Stomach (tissue), 9 donors: ENCODE measurements around the gene RNPS1. TPM values are rescaled to one million over a fixed set of nuclear protein-coding genes. Genes with fewer than 3 reads are reported as not detected.

Source experiments
- DNase-seq, 2 donors: peaks; one replicate each; pipeline versions ENCODE4 v3.0.0 to v3.0.0-alpha.2; 2013 to 2019
- H3K27ac ChIP-seq, 5 donors: fragments of 200-600 bp in 4 of 5; sonication (generic) in 4 of 5; one replicate each; pipeline ENCODE4 v1.5.1; 2013 to 2019; ENCODE audit warnings: mild to moderate bottlenecking in 1 of 5, moderate library complexity in 1 of 5
- H3K27me3 ChIP-seq, 3 donors: fragments of 200-600 bp; sonication (generic); one replicate each; pipeline ENCODE4 v1.5.1; 2017 to 2019; ENCODE audit warnings: mixed run types in 1 of 3
- H3K36me3 ChIP-seq, 4 donors: fragments of 200-600 bp; sonication (generic); 1 replicate in 3 of 4; 2 replicates in 1 of 4; pipeline ENCODE4 v1.5.1; 2016 to 2019
- H3K4me1 ChIP-seq, 4 donors: fragments of 200-600 bp; sonication (generic); one replicate each; pipeline ENCODE4 v1.5.1; 2016 to 2019
- H3K4me3 ChIP-seq, 4 donors: fragments of 200-600 bp; sonication (generic) in 3 of 4; one replicate each; pipeline ENCODE4 v1.5.1; 2016 to 2019; ENCODE audit warnings: mild to moderate bottlenecking in 1 of 4
- H3K9me3 ChIP-seq, 4 donors: fragments of 200-600 bp; sonication (generic); one replicate each; pipeline ENCODE4 v1.5.1; 2016 to 2019
- CTCF ChIP-seq, 7 experiments: fragments of 450-650 bp in 4 of 7; fragments of 200-600 bp in 3 of 7; sonication (generic) in 3 of 7; IDR thresholded peaks; one replicate each; pipeline ENCODE4 v1.5.1; 2016 to 2019; ENCODE audit warnings: antibody characterized with exemption in 7 of 7, control low read depth in 2 of 7, mild to moderate bottlenecking in 1 of 7
- EP300 ChIP-seq: sonication (generic); formaldehyde crosslinking; IDR thresholded peaks from one replicate; pipeline ENCODE4 v1.6.1; 2017; ENCODE audit warnings: antibody characterized with exemption
- POLR2A ChIP-seq, 4 donors: fragments of 450-650 bp; IDR thresholded peaks; one replicate each; pipeline ENCODE4 v1.6.1; 2016; ENCODE audit warnings: antibody characterized with exemption in 4 of 4, control low read depth in 2 of 4, mild to moderate bottlenecking in 1 of 4, moderate library complexity in 1 of 4
- POLR2AphosphoS5 ChIP-seq, 3 donors: sonication (generic); formaldehyde crosslinking; IDR thresholded peaks; one replicate each; pipeline ENCODE4 v1.6.1; 2016; ENCODE audit warnings: antibody characterized with exemption in 3 of 3
- WGBS, 5 donors: extraction: QIAGEN DNeasy Blood & Tissue Kit in 3 of 5; methylation state at CpG; one replicate each; pipeline versions ENCODE4 v1.1.5 to v1.1.7; 2013 to 2018; 5-methylcytosine and 5-hydroxymethylcytosine counted together
- intact Hi-C: fragments of 100-400 bp; cut with DNase I; formaldehyde crosslinking; loops from one replicate; pipeline ENCODE4 v1.15.1; 2023; ENCODE audit warnings: low total_unique reads
- polyA plus RNA-seq, 3 donors: library from polyadenylated mRNA; stranded (reverse); fragments of 200-250 nt; gene quantifications; one replicate each; pipeline ENCODE4 v1.2.3, GENCODE V29; 2013
- total RNA-seq, 5 donors: library from RNA; depleted of rRNA; stranded (reverse); fragments of >200 nt; gene quantifications; one replicate each; pipeline versions ENCODE4 v1.1.0 to v1.2.3, GENCODE V29; 2014 to 2016
- donor health status: healthy with polysubstance abuse.
- donor health status: Bipolar disorder and iron deficiency.
- donor health status: healthy.

Gene RNPS1
- total and polyA plus RNA-seq, 8 donors, result 72.7 to 162 (median 115) TPM

GRCh38 chr16:2244926-2245795 is 22.8 kb downstream of the RNPS1 start:
- no peaks in the 10 kb centered on the region for H3K9me3 ChIP-seq
- peaks cover 2 to 15% (median 8%) of the 10 kb centered on the region in 4 donors for H3K4me1 ChIP-seq
- no peaks in the 10 kb centered on the region for H3K27me3 ChIP-seq
- 91 to 95% (median 94%) methylated on average over 30 of the region's 30 CpGs for whole genome bisulfite sequencing, 5 donors
- no peak overlapping the region for H3K27ac ChIP-seq
- no peak overlapping the region for H3K4me3 ChIP-seq
- DNase-seq, result no peak
- TF ChIP-seq CTCF (IDR thresholded peaks at IDR 0.05) (no peak), EP300 (no peak), POLR2A (IDR thresholded peaks at IDR 0.05) (no peak), POLR2AphosphoS5 (IDR thresholded peaks at IDR 0.05) (no peak)
- intact Hi-C loops, result no loop called here
- peaks cover 42 to 75% (median 71%) of the 10 kb centered on the region in 4 donors for H3K36me3 ChIP-seq

GRCh38 chr16:2244301-2244700 is 23.6 kb downstream of the RNPS1 start:
- Histone ChIP-seq H3K4me1 (peaks cover 0 to 6% (median 2%) of the 10 kb centered on the region in 4 donors), H3K36me3 (peaks cover 42 to 83% (median 74%) of the 10 kb centered on the region in 4 donors), H3K27ac (no peak overlapping the region), H3K27me3 (no peaks in the 10 kb centered on the region), H3K4me3 (no peak overlapping the region), H3K9me3 (no peaks in the 10 kb centered on the region)
- WGBS, 5 donors, result 72 to 83% (median 77%) methylated on average over 10 to 17 of the region's 17 CpGs
- TF ChIP-seq POLR2AphosphoS5 (IDR thresholded peaks at IDR 0.05) (no peak), POLR2A (IDR thresholded peaks at IDR 0.05) (no peak), CTCF (IDR thresholded peaks at IDR 0.05) (no peak), EP300 (no peak)
- no peak for DNase-seq
- intact Hi-C loops, result no loop called here

- H3K27me3 ChIP-seq, result no peaks in the 10 kb centered on the region
- intact Hi-C loops, result no loop called here
- TF ChIP-seq POLR2A (IDR thresholded peaks at IDR 0.05) (no peak), EP300 (no peak), POLR2AphosphoS5 (IDR thresholded peaks at IDR 0.05) (no peak), CTCF (IDR thresholded peaks at IDR 0.05) (no peak)
- DNase-seq, result no peak
- H3K36me3 ChIP-seq, result peaks cover 42 to 84% (median 73%) of the 10 kb centered on the region in 4 donors
- H3K4me1 ChIP-seq, result peaks cover 0 to 6% (median 0%) of the 10 kb centered on the region in 4 donors
- 95 to 97% (median 96%) methylated on average over 11 of the region's 11 CpGs for WGBS, 5 donors
- H3K4me3 ChIP-seq, result no peak overlapping the region
- H3K9me3 ChIP-seq, result no peaks in the 10 kb centered on the region
- H3K27ac ChIP-seq, result no peak overlapping the region
Measured at GRCh38 chr16:2243781-2244180, 24.1 kb downstream of the RNPS1 start.

GRCh38 chr16:2243031-2243528 is 24.8 kb downstream of the RNPS1 start:
- Histone ChIP-seq H3K9me3 (no peaks in the 10 kb centered on the region), H3K4me1 (peaks cover 0 to 7% (median 1%) of the 10 kb centered on the region in 4 donors), H3K4me3 (no peak overlapping the region), H3K27ac (no peak overlapping the region), H3K36me3 (peaks cover 42 to 84% (median 73%) of the 10 kb centered on the region in 4 donors), H3K27me3 (peaks cover 0 to 7% (median 3%) of the 10 kb centered on the region in 3 donors)
- no peak for DNase-seq
- intact Hi-C loops, result no loop called here
- TF ChIP-seq EP300, result no peak
- WGBS, 5 donors, result 93 to 98% (median 95%) methylated on average over 19 of the region's 19 CpGs; no CpG with 5 or more reads in 1 of the 5 donors
